Neural cell (in vitro differentiated cells): ENCODE results near the gene RNASE11. TPM values are rescaled to one million over a fixed set of nuclear protein-coding genes. Genes with fewer than 3 reads are reported as not detected.

Source experiments
- H2AFZ ChIP-seq: fragments of 200-600, 300-800 bp; sonication (generic), shearing (Covaris generic); 2 replicates; pipeline ENCODE4 v1.6.0; 2014; ENCODE audit warnings: low read depth, mild to moderate bottlenecking, antibody characterized with exemption, low read length, moderate library complexity
- H3F3A ChIP-seq: fragments of 200-600 bp; shearing (Covaris generic); 2 replicates; pipeline ENCODE4 v1.6.1; 2016; ENCODE audit warnings: mild to moderate bottlenecking, moderate library complexity, mixed read lengths, antibody characterized with exemption, low read length; ENCODE audit not compliant: insufficient read depth, poor library complexity, severe bottlenecking
- H3K27ac ChIP-seq: fragments of 200-600, 300-800 bp; sonication (generic), shearing (Covaris generic); 2 replicates; pipeline ENCODE4 v1.5.1; 2014; ENCODE audit warnings: mild to moderate bottlenecking, low read length, moderate library complexity
- H3K27me3 ChIP-seq: fragments of 300-800, 200-600 bp; sonication (generic), shearing (Covaris generic); 2 replicates; pipeline ENCODE4 v1.6.0; 2014; ENCODE audit warnings: mild to moderate bottlenecking, low read depth, low read length, moderate library complexity; ENCODE audit not compliant: insufficient read depth
- H3K36me3 ChIP-seq: fragments of 300-800, 200-600 bp; sonication (generic), shearing (Covaris generic); 2 replicates; pipeline ENCODE4 v1.5.1; 2014; ENCODE audit warnings: mild to moderate bottlenecking, antibody characterized with exemption, low read length, moderate library complexity; ENCODE audit not compliant: insufficient read depth
- H3K4me2 ChIP-seq: fragments of 300-800, 200-600 bp; sonication (generic), shearing (Covaris generic); 2 replicates; pipeline ENCODE4 v1.6.0; 2014; ENCODE audit warnings: mild to moderate bottlenecking, low read length
- H3K4me3 ChIP-seq: fragments of 300-800, 200-600 bp; sonication (generic), shearing (Covaris generic); 2 replicates; pipeline ENCODE4 v1.5.1; 2014; ENCODE audit warnings: mild to moderate bottlenecking, low read length, moderate library complexity
- H3K79me2 ChIP-seq: fragments of 200-600 bp; shearing (Covaris generic); replicated peaks from 2 replicates; pipeline ENCODE4 v1.6.0; 2014; ENCODE audit warnings: mild to moderate bottlenecking, low read length, moderate library complexity; ENCODE audit not compliant: insufficient read depth
- H3K9ac ChIP-seq: fragments of 300-800, 200-600 bp; sonication (generic), shearing (Covaris generic); 2 replicates; pipeline ENCODE4 v1.6.1; 2016; ENCODE audit warnings: mild to moderate bottlenecking, low read length, mixed read lengths
- H3K9me2 ChIP-seq: fragments of 200-600 bp; shearing (Covaris generic); 2 replicates; pipeline ENCODE4 v1.6.1; 2016; ENCODE audit warnings: mild to moderate bottlenecking, low read length, mixed read lengths; ENCODE audit not compliant: insufficient read depth
- H3K9me3 ChIP-seq: fragments of 200-600, 300-800 bp; sonication (generic), shearing (Covaris generic); 2 replicates; pipeline ENCODE4 v1.6.1; 2016; ENCODE audit warnings: mild to moderate bottlenecking, mixed run types, low read length, moderate library complexity, mixed read lengths
- H4K20me1 ChIP-seq: fragments of 200-600 bp; shearing (Covaris generic); 2 replicates; pipeline ENCODE4 v1.6.1; 2016; ENCODE audit warnings: mild to moderate bottlenecking, mixed run types; ENCODE audit not compliant: insufficient read depth
- CTCF ChIP-seq: fragments of 450-650 bp; IDR thresholded peaks from 2 replicates; pipeline ENCODE4 v1.5.1; 2014; ENCODE audit warnings: antibody characterized with exemption, mild to moderate bottlenecking, moderate library complexity; ENCODE audit not compliant: poor library complexity, severe bottlenecking
- EP300 ChIP-seq: fragments of 450-650 bp; conservative IDR thresholded peaks from 2 replicates; pipeline ENCODE4 v1.6.1; 2014; ENCODE audit warnings: antibody characterized with exemption, mild to moderate bottlenecking, moderate library complexity; ENCODE audit not compliant: poor library complexity, severe bottlenecking
- MXI1 ChIP-seq: fragments of 450-650 bp; conservative IDR thresholded peaks from 2 replicates; pipeline ENCODE4 v1.6.1; 2014; ENCODE audit warnings: antibody characterized with exemption, mild to moderate bottlenecking; ENCODE audit not compliant: poor library complexity, severe bottlenecking
- POLR2AphosphoS5 ChIP-seq: IDR thresholded peaks from 2 replicates; pipeline ENCODE4 v1.6.1; 2012
- RAD21 ChIP-seq: fragments of 450-650 bp; conservative IDR thresholded peaks from 2 replicates; pipeline ENCODE4 v1.6.1; 2014; ENCODE audit warnings: antibody characterized with exemption, mild to moderate bottlenecking, moderate library complexity
- SMC3 ChIP-seq: fragments of 450-650 bp; conservative IDR thresholded peaks from 2 replicates; pipeline ENCODE4 v1.6.1; 2014; ENCODE audit warnings: antibody characterized with exemption, mild to moderate bottlenecking, moderate library complexity; ENCODE audit not compliant: poor library complexity
- TAF1 ChIP-seq: IDR thresholded peaks from 2 replicates; pipeline ENCODE4 v1.6.1; 2012; ENCODE audit warnings: low read depth
- polyA plus RNA-seq: library from polyadenylated mRNA; depleted of rRNA; stranded (reverse); fragments of >200 nt; gene quantifications from 2 replicates; pipeline ENCODE4 v1.2.3, GENCODE V29; 2014
- TF ChIP-seq, protein P1 (sequence below): IDR thresholded peaks from 2 replicates; pipeline ENCODE4 v1.6.1; 2012; ENCODE audit warnings: borderline replicate concordance

Gene RNASE11
- polyA plus RNA-seq, 1 donor from 2014 or later: not detected

GRCh38 chr14:20591235-20591634, 3.4 kb upstream of the RNASE11 start, which contains the start of gene RNASE12:
TSS of gene RNASE12 (minus strand) at chr14:20591376. CDS start at chr14:20590723, 653 bp downstream.
- no peak for TF ChIP-seq CTCF
- TF ChIP-seq RAD21: no peak
- TF ChIP-seq TAF1: no peak
- TF ChIP-seq EP300: no peak
- TF ChIP-seq SMC3: no peak
- no peaks in the 10 kb centered on the region for H3K27me3 ChIP-seq
- H3K79me2 ChIP-seq: no peaks in the 10 kb centered on the region
- no peaks in the 10 kb centered on the region for H4K20me1 ChIP-seq
- no peak within 1 kb of the TSS for H3K27ac ChIP-seq
- no peak within 1 kb of the TSS for H3K4me2 ChIP-seq
- H3K9me2 ChIP-seq: no peaks in the 10 kb centered on the region
- no peak within 1 kb of the TSS for H2AFZ ChIP-seq
- H3F3A ChIP-seq: no peaks in the 10 kb centered on the region
- no peak within 1 kb of the TSS for H3K9ac ChIP-seq
- no peaks in the 10 kb centered on the region for H3K9me3 ChIP-seq
- no peaks in the 10 kb centered on the region for H3K36me3 ChIP-seq
- no peak within 1 kb of the TSS for H3K4me3 ChIP-seq

GRCh38 chr14:20583908-20584307, 3.9 kb downstream of the RNASE11 start:
- Histone ChIP-seq H3K4me2 (no peak overlapping the region), H3K9me3 (no peaks in the 10 kb centered on the region), H4K20me1 (no peaks in the 10 kb centered on the region), H3K27me3 (no peaks in the 10 kb centered on the region), H3F3A (no peaks in the 10 kb centered on the region), H3K9me2 (no peaks in the 10 kb centered on the region), H2AFZ (no peak overlapping the region), H3K36me3 (no peaks in the 10 kb centered on the region), H3K79me2 (no peaks in the 10 kb centered on the region), H3K9ac (no peak overlapping the region), H3K4me3 (no peak overlapping the region), H3K27ac (no peak overlapping the region)
- TF ChIP-seq RAD21: no peak
- TF ChIP-seq MXI1: no peak
- TF ChIP-seq, protein P1, sequence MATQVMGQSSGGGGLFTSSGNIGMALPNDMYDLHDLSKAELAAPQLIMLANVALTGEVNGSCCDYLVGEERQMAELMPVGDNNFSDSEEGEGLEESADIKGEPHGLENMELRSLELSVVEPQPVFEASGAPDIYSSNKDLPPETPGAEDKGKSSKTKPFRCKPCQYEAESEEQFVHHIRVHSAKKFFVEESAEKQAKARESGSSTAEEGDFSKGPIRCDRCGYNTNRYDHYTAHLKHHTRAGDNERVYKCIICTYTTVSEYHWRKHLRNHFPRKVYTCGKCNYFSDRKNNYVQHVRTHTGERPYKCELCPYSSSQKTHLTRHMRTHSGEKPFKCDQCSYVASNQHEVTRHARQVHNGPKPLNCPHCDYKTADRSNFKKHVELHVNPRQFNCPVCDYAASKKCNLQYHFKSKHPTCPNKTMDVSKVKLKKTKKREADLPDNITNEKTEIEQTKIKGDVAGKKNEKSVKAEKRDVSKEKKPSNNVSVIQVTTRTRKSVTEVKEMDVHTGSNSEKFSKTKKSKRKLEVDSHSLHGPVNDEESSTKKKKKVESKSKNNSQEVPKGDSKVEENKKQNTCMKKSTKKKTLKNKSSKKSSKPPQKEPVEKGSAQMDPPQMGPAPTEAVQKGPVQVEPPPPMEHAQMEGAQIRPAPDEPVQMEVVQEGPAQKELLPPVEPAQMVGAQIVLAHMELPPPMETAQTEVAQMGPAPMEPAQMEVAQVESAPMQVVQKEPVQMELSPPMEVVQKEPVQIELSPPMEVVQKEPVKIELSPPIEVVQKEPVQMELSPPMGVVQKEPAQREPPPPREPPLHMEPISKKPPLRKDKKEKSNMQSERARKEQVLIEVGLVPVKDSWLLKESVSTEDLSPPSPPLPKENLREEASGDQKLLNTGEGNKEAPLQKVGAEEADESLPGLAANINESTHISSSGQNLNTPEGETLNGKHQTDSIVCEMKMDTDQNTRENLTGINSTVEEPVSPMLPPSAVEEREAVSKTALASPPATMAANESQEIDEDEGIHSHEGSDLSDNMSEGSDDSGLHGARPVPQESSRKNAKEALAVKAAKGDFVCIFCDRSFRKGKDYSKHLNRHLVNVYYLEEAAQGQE: no peak
- TF ChIP-seq POLR2AphosphoS5: no peak
- TF ChIP-seq CTCF: no peak
- no peak for TF ChIP-seq TAF1
